Calu3 (cell line): ENCODE data around the gene COL6A3. TPM values are rescaled to one million over a fixed set of nuclear protein-coding genes. Genes with fewer than 3 reads are reported as not detected.

ENCODE experiments used
- BruUV-seq: library from RNA; stranded (reverse); fragments of 400-500 nt; replicated peaks from 2 replicates; lab custom pipeline; 2021; lab: Mats Ljungman, UMichigan
- CTCF ChIA-PET: fragments of 300-600 bp; sonication (Branson Sonifier 250); formaldehyde crosslinking; loops from one replicate; lab custom pipeline; 2022; ENCODE audit warnings: antibody characterized with exemption; lab: Charles Lee
- DNase-seq: peaks from one replicate; pipeline ENCODE4 v3.0.0; 2022
- H3K27ac Mint-ChIP-seq: one replicate; pipeline ENCODE4 v1.8.0; 2022; ENCODE audit warnings: mixed read lengths; ENCODE audit not compliant: unreplicated experiment
- H3K27me3 Mint-ChIP-seq: one replicate; pipeline ENCODE4 v1.8.0; 2022; ENCODE audit warnings: mixed read lengths; ENCODE audit not compliant: unreplicated experiment
- H3K36me3 Mint-ChIP-seq: one replicate; pipeline ENCODE4 v1.8.0; 2022; ENCODE audit warnings: mild to moderate bottlenecking, moderate library complexity, mixed read lengths; ENCODE audit not compliant: insufficient read depth, unreplicated experiment
- H3K4me1 Mint-ChIP-seq: one replicate; pipeline ENCODE4 v1.8.0; 2022; ENCODE audit warnings: mild to moderate bottlenecking, low read depth, mixed read lengths; ENCODE audit not compliant: unreplicated experiment
- H3K4me3 Mint-ChIP-seq: one replicate; pipeline ENCODE4 v1.8.0; 2022; ENCODE audit warnings: mild to moderate bottlenecking, low read depth, moderate library complexity, mixed read lengths; ENCODE audit not compliant: unreplicated experiment
- H3K9me3 Mint-ChIP-seq: one replicate; pipeline ENCODE4 v1.8.0; 2022; ENCODE audit warnings: low read depth, mixed read lengths; ENCODE audit not compliant: unreplicated experiment
- CTCF ChIP-seq: fragments of 200-600 bp; IDR thresholded peaks from one replicate; pipeline ENCODE4 v1.8.0; 2022; ENCODE audit warnings: antibody characterized with exemption; ENCODE audit not compliant: unreplicated experiment
- intact Hi-C: fragments of 100-400 bp; cut with micrococcal nuclease; formaldehyde crosslinking; loops from one replicate; pipeline ENCODE4 v1.10.0; 2022; ENCODE audit not compliant: unreplicated experiment
- total RNA-seq: library from RNA; stranded (reverse); gene quantifications from 2 replicates; pipeline ENCODE4 v1.2.3, GENCODE V29; 2022

COL6A3 gene
- total RNA-seq, 1 experiment from 2014 or later = 0.07 TPM

GRCh38 chr2:237457388-237457941, 43.5 kb upstream of the COL6A3 start:
- CTCF ChIA-PET = no interaction called here
- Mint-ChIP-seq H3K4me3 (no peak overlapping the region), H3K4me1 (peaks cover 10% of the 10 kb centered on the region), H3K36me3 (no peaks in the 10 kb centered on the region), H3K9me3 (peaks cover 5% of the 10 kb centered on the region), H3K27me3 (peaks cover 66% of the 10 kb centered on the region), H3K27ac (no peak overlapping the region)
- DNase-seq = no peak
- TF ChIP-seq CTCF = no peak
- intact Hi-C loops = no loop called here
- no TSS peak for BruUV-seq

- no peak for DNase-seq
- no peak overlapping the region for H3K4me3 Mint-ChIP-seq
- no peak for TF ChIP-seq CTCF
- no TSS peak for BruUV-seq
- peaks cover 5% of the 10 kb centered on the region for H3K9me3 Mint-ChIP-seq
- peaks cover 10% of the 10 kb centered on the region for H3K4me1 Mint-ChIP-seq
- H3K36me3 Mint-ChIP-seq = no peaks in the 10 kb centered on the region
- no peak overlapping the region for H3K27ac Mint-ChIP-seq
- intact Hi-C loops = no loop called here
- CTCF ChIA-PET = no interaction called here
- peaks cover 77% of the 10 kb centered on the region for H3K27me3 Mint-ChIP-seq
Observed at GRCh38 chr2:237456200-237456843, 42.4 kb upstream of the COL6A3 start.

GRCh38 chr2:237455764-237456163, 41.8 kb upstream of the COL6A3 start:
- CTCF ChIA-PET = no interaction called here
- peaks cover 10% of the 10 kb centered on the region for H3K4me1 Mint-ChIP-seq
- BruUV-seq = no TSS peak
- H3K27ac Mint-ChIP-seq = no peak overlapping the region
- H3K4me3 Mint-ChIP-seq = no peak overlapping the region
- intact Hi-C loops = no loop called here
- no peaks in the 10 kb centered on the region for H3K36me3 Mint-ChIP-seq
- no peak for DNase-seq
- H3K9me3 Mint-ChIP-seq = peaks cover 5% of the 10 kb centered on the region
- peaks cover 83% of the 10 kb centered on the region for H3K27me3 Mint-ChIP-seq
- no peak for TF ChIP-seq CTCF

- no peak for DNase-seq
- Mint-ChIP-seq H3K4me1 (peaks cover 19% of the 10 kb centered on the region), H3K4me3 (no peak overlapping the region), H3K27me3 (peaks cover 100% of the 10 kb centered on the region), H3K9me3 (peaks cover 5% of the 10 kb centered on the region), H3K27ac (no peak overlapping the region), H3K36me3 (no peaks in the 10 kb centered on the region)
- no peak for TF ChIP-seq CTCF
- intact Hi-C loops = no loop called here
- BruUV-seq = no TSS peak
- CTCF ChIA-PET = no interaction called here
Observed at GRCh38 chr2:237453671-237454070, 39.7 kb upstream of the COL6A3 start.
